ENCODE results near the gene RERE.
A peak's percentile ranks its signal among the peaks of the same experiment; 100 is the strongest.

RERE gene

DNA sequence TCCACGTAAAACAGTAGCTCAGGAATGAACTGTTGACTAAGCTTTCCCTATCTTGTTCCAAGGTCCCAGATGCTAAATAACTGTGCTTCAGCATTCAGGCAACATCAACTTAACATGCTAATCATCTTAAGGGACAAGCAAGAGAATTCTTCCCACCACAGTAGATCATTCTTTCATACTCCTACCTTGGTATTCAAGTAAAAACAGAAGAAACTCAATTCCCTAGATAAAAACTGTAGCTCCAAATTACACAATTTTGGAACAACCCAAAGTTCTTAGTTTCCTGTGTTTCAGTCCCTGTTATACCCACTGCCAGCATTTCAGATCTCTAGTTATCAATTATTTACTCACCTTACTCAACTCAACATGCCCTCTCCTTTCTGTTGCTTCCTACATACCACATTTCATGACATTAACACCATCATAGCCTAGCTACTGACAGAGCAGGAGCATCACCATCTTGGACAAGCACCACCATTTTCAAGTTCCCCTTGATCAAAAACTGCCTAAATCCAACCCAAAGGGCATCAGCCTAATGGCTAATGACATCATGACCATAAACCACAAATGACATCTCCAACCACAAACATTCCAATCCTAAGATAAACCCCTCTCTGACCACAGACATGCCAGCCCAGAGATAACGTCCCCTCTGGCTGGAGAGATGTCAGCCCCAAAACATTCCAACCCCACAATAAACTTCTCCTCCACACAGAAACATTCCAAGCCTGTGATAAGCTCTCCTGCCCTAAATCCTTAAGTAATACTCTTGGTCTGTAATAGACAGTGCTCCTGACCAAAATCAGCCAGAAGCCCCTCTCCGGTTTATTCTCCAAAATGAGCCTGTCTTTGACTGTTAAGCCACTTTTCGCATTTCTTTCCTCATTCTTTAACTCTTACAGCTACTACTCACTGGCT, 191.2 kb downstream of the RERE start (continued):
- no peak for TF ChIP-seq ZNF521 (tag by site-specific recombination; IDR thresholded peaks at IDR 0.05)
- peak; percentile 92 for TF ChIP-seq KLF8 (tag by site-specific recombination; IDR thresholded peaks at IDR 0.05)
- TF ChIP-seq ZNF529 (tag by site-specific recombination; IDR thresholded peaks at IDR 0.05; ENCODE audit: insufficient replicate concordance) = no peak
- TF ChIP-seq, protein P1, sequence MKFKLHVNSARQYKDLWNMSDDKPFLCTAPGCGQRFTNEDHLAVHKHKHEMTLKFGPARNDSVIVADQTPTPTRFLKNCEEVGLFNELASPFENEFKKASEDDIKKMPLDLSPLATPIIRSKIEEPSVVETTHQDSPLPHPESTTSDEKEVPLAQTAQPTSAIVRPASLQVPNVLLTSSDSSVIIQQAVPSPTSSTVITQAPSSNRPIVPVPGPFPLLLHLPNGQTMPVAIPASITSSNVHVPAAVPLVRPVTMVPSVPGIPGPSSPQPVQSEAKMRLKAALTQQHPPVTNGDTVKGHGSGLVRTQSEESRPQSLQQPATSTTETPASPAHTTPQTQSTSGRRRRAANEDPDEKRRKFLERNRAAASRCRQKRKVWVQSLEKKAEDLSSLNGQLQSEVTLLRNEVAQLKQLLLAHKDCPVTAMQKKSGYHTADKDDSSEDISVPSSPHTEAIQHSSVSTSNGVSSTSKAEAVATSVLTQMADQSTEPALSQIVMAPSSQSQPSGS (tag by site-specific recombination; IDR thresholded peaks at IDR 0.05; ENCODE audit: low read depth) = peak; percentile 95
- peak; percentile 45 for TF ChIP-seq SP3 (tag by site-specific recombination; IDR thresholded peaks at IDR 0.05)
- TF ChIP-seq ZNF629 (tag by site-specific recombination; IDR thresholded peaks at IDR 0.05) = peak; percentile 98
- TF ChIP-seq, protein P2, sequence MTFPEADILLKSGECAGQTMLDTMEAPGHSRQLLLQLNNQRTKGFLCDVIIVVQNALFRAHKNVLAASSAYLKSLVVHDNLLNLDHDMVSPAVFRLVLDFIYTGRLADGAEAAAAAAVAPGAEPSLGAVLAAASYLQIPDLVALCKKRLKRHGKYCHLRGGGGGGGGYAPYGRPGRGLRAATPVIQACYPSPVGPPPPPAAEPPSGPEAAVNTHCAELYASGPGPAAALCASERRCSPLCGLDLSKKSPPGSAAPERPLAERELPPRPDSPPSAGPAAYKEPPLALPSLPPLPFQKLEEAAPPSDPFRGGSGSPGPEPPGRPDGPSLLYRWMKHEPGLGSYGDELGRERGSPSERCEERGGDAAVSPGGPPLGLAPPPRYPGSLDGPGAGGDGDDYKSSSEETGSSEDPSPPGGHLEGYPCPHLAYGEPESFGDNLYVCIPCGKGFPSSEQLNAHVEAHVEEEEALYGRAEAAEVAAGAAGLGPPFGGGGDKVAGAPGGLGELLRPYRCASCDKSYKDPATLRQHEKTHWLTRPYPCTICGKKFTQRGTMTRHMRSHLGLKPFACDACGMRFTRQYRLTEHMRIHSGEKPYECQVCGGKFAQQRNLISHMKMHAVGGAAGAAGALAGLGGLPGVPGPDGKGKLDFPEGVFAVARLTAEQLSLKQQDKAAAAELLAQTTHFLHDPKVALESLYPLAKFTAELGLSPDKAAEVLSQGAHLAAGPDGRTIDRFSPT (tag by site-specific recombination; IDR thresholded peaks at IDR 0.05) = peak; percentile 93
- TF ChIP-seq, protein P3, sequence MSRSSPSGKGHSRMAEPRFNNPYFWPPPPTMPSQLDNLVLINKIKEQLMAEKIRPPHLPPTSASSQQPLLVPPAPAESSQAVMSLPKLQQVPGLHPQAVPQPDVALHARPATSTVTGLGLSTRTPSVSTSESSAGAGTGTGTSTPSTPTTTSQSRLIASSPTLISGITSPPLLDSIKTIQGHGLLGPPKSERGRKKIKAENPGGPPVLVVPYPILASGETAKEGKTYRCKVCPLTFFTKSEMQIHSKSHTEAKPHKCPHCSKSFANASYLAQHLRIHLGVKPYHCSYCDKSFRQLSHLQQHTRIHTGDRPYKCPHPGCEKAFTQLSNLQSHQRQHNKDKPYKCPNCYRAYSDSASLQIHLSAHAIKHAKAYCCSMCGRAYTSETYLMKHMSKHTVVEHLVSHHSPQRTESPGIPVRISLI (tag by site-specific recombination; IDR thresholded peaks at IDR 0.05) = peak; percentile 17; the same call in 1 of the 2 replicates
- TF ChIP-seq, protein P4, sequence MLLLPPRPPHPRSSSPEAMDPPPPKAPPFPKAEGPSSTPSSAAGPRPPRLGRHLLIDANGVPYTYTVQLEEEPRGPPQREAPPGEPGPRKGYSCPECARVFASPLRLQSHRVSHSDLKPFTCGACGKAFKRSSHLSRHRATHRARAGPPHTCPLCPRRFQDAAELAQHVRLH (tag by site-specific recombination; IDR thresholded peaks at IDR 0.05) = peak; percentile 89
- TF ChIP-seq, protein P5, sequence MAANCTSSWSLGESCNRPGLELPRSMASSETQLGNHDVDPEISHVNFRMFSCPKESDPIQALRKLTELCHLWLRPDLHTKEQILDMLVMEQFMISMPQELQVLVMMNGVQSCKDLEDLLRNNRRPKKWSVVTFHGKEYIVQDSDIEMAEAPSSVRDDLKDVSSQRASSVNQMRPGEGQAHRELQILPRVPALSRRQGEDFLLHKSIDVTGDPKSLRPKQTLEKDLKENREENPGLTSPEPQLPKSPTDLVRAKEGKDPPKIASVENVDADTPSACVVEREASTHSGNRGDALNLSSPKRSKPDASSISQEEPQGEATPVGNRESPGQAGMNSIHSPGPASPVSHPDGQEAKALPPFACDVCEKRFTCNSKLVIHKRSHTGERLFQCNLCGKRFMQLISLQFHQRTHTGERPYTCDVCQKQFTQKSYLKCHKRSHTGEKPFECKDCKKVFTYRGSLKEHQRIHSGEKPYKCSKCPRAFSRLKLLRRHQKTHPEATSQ (tag by site-specific recombination; IDR thresholded peaks at IDR 0.05) = no peak
- TF ChIP-seq PRDM1 (tag by site-specific recombination; IDR thresholded peaks at IDR 0.05) = peak; percentile 35; the same call in 1 of the 2 replicates
- peak; percentile 98 for TF ChIP-seq HOXD13 (CRISPR knock-in tag; IDR thresholded peaks at IDR 0.05; ENCODE audit: borderline replicate concordance)
- TF ChIP-seq ZNF16 (tag by site-specific recombination; IDR thresholded peaks at IDR 0.05; ENCODE audit: low read depth) = no peak
- no peak for TF ChIP-seq ZNF747 (tag by site-specific recombination; IDR thresholded peaks at IDR 0.05)
- TF ChIP-seq, protein P6, sequence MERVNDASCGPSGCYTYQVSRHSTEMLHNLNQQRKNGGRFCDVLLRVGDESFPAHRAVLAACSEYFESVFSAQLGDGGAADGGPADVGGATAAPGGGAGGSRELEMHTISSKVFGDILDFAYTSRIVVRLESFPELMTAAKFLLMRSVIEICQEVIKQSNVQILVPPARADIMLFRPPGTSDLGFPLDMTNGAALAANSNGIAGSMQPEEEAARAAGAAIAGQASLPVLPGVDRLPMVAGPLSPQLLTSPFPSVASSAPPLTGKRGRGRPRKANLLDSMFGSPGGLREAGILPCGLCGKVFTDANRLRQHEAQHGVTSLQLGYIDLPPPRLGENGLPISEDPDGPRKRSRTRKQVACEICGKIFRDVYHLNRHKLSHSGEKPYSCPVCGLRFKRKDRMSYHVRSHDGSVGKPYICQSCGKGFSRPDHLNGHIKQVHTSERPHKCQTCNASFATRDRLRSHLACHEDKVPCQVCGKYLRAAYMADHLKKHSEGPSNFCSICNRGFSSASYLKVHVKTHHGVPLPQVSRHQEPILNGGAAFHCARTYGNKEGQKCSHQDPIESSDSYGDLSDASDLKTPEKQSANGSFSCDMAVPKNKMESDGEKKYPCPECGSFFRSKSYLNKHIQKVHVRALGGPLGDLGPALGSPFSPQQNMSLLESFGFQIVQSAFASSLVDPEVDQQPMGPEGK (tag by site-specific recombination; IDR thresholded peaks at IDR 0.05) = peak; percentile 77
- TF ChIP-seq ZNF558 (tag by site-specific recombination; IDR thresholded peaks at IDR 0.05) = peak; percentile 76
- peak; percentile 91; the same call in 1 of the 2 replicates for TF ChIP-seq ZSCAN23 (tag by site-specific recombination; IDR thresholded peaks at IDR 0.05)
- TF ChIP-seq ZFHX2 (tag by site-specific recombination; conservative IDR thresholded peaks at IDR 0.05) = peak; percentile 77
- peak; percentile 99 for TF ChIP-seq ZXDB (tag by site-specific recombination; IDR thresholded peaks at IDR 0.05)
- TF ChIP-seq, protein P7, sequence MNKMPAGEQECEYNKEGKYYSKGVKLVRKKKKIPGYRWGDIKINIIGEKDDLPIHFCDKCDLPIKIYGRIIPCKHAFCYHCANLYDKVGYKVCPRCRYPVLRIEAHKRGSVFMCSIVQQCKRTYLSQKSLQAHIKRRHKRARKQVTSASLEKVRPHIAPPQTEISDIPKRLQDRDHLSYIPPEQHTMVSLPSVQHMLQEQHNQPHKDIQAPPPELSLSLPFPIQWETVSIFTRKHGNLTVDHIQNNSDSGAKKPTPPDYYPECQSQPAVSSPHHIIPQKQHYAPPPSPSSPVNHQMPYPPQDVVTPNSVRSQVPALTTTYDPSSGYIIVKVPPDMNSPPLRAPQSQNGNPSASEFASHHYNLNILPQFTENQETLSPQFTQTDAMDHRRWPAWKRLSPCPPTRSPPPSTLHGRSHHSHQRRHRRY (tag by site-specific recombination; IDR thresholded peaks at IDR 0.05) = no peak
- TF ChIP-seq, protein P8, sequence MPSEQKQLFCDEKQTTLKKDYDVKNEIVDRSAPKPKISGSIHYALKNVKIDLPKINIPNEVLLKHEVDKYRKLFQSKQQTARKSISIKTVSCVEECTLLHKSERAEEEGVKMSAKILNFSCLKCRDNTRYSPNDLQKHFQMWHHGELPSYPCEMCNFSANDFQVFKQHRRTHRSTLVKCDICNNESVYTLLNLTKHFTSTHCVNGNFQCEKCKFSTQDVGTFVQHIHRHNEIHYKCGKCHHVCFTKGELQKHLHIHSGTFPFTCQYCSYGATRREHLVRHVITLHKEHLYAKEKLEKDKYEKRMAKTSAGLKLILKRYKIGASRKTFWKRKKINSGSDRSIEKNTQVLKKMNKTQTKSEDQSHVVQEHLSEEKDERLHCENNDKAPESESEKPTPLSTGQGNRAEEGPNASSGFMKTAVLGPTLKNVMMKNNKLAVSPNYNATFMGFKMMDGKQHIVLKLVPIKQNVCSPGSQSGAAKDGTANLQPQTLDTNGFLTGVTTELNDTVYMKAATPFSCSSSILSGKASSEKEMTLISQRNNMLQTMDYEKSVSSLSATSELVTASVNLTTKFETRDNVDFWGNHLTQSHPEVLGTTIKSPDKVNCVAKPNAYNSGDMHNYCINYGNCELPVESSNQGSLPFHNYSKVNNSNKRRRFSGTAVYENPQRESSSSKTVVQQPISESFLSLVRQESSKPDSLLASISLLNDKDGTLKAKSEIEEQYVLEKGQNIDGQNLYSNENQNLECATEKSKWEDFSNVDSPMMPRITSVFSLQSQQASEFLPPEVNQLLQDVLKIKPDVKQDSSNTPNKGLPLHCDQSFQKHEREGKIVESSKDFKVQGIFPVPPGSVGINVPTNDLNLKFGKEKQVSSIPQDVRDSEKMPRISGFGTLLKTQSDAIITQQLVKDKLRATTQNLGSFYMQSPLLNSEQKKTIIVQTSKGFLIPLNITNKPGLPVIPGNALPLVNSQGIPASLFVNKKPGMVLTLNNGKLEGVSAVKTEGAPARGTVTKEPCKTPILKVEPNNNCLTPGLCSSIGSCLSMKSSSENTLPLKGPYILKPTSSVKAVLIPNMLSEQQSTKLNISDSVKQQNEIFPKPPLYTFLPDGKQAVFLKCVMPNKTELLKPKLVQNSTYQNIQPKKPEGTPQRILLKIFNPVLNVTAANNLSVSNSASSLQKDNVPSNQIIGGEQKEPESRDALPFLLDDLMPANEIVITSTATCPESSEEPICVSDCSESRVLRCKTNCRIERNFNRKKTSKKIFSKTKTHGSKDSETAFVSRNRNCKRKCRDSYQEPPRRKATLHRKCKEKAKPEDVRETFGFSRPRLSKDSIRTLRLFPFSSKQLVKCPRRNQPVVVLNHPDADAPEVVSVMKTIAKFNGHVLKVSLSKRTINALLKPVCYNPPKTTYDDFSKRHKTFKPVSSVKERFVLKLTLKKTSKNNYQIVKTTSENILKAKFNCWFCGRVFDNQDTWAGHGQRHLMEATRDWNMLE (tag by site-specific recombination; conservative IDR thresholded peaks at IDR 0.05; ENCODE audit: low read depth) = peak; percentile 45; the same call in 1 of the 2 replicates
- TF ChIP-seq ZNF600 (tag by site-specific recombination; IDR thresholded peaks at IDR 0.05) = peak; percentile 90

All from HEK293 (cell line).